Sigmoid colon (tissue), 7 donors: ENCODE measurements around the gene VAV3. TPM values are rescaled to one million over a fixed set of nuclear protein-coding genes. Genes with fewer than 3 reads are reported as not detected.

Experiments
- DNase-seq: peaks from one replicate; pipeline ENCODE4 v3.0.0-alpha.2; 2019
- H3K27ac ChIP-seq, 4 donors: fragments of 200-600 bp; sonication (generic); one replicate each; pipeline ENCODE4 v1.5.1; 2016 to 2019; ENCODE audit warnings: mild to moderate bottlenecking in 1 of 4
- H3K27me3 ChIP-seq, 3 donors: fragments of 200-600 bp; sonication (generic); one replicate each; pipeline ENCODE4 v1.5.1; 2019; ENCODE audit warnings: mild to moderate bottlenecking in 1 of 3
- H3K36me3 ChIP-seq, 4 donors: fragments of 200-600 bp; sonication (generic); one replicate each; pipeline ENCODE4 v1.5.1; 2016 to 2019
- H3K4me1 ChIP-seq, 4 donors: fragments of 200-600 bp; sonication (generic); one replicate each; pipeline ENCODE4 v1.5.1; 2017 to 2019
- H3K4me3 ChIP-seq, 4 donors: fragments of 200-600 bp; sonication (generic); one replicate each; pipeline ENCODE4 v1.5.1; 2017 to 2019; ENCODE audit warnings: mild to moderate bottlenecking in 2 of 4, moderate library complexity in 1 of 4
- H3K9me3 ChIP-seq, 4 donors: fragments of 200-600 bp in 3 of 4; sonication (generic) in 3 of 4; one replicate each; pipeline versions ENCODE4 v1.5.1 to v1.6.1; 2013 to 2019
- CTCF ChIP-seq, 4 experiments: fragments of 450-650 bp in 3 of 4; fragments of 200-600 bp in 1 of 4; IDR thresholded peaks; one replicate each; pipeline ENCODE4 v1.5.1; 2016 to 2019; ENCODE audit warnings: antibody characterized with exemption in 4 of 4, mild to moderate bottlenecking in 3 of 4, moderate library complexity in 2 of 4
- EP300 ChIP-seq, 4 donors: sonication (generic); formaldehyde crosslinking; IDR thresholded peaks; one replicate each; pipeline ENCODE4 v1.6.1; 2017; ENCODE audit warnings: antibody characterized with exemption in 4 of 4
- POLR2A ChIP-seq, 2 donors: fragments of 450-650 bp; IDR thresholded peaks; one replicate each; pipeline ENCODE4 v1.6.1; 2016; ENCODE audit warnings: antibody characterized with exemption in 2 of 2, mild to moderate bottlenecking in 2 of 2, moderate library complexity in 2 of 2
- POLR2AphosphoS5 ChIP-seq, 4 donors: sonication (generic); formaldehyde crosslinking; IDR thresholded peaks; one replicate each; pipeline ENCODE4 v1.6.1; 2017; ENCODE audit warnings: antibody characterized with exemption in 4 of 4
- WGBS, 2 donors: extraction: QIAGEN DNeasy Blood & Tissue Kit; methylation state at CpG; one replicate each; pipeline ENCODE4 v1.1.7; 2013; 5-methylcytosine and 5-hydroxymethylcytosine counted together
- intact Hi-C: fragments of 100-400 bp; cut with DNase I; formaldehyde crosslinking; loops from one replicate; pipeline ENCODE4 v1.15.1; 2023
- polyA plus RNA-seq, 3 donors: library from polyadenylated mRNA; stranded (reverse); fragments of 200-250 nt; gene quantifications; one replicate each; pipeline ENCODE4 v1.2.3, GENCODE V29; 2013
- total RNA-seq, 4 donors: library from RNA; depleted of rRNA; stranded (reverse); fragments of >200 nt; gene quantifications; one replicate each; pipeline ENCODE4 v1.1.0, GENCODE V29; 2016
- donor health status: healthy with polysubstance abuse.
- donor health status: Bipolar disorder and iron deficiency.
- donor health status: healthy.

Gene VAV3
- total and polyA plus RNA-seq, 7 donors, result 3.5 to 72.1 (median 17.3) TPM

GRCh38 chr1:107927820-107928219 is 37.2 kb downstream of the VAV3 start:
- Histone ChIP-seq H3K4me1 (no peaks in the 10 kb centered on the region), H3K4me3 (no peak overlapping the region), H3K36me3 (no peaks in the 10 kb centered on the region), H3K27me3 (no peaks in the 10 kb centered on the region), H3K9me3 (no peaks in the 10 kb centered on the region), H3K27ac (no peak overlapping the region)
- TF ChIP-seq POLR2A (IDR thresholded peaks at IDR 0.05), result no peak
- no peak for TF ChIP-seq POLR2AphosphoS5 (IDR thresholded peaks at IDR 0.05)
- no peak for TF ChIP-seq CTCF (IDR thresholded peaks at IDR 0.05)
- no peak for TF ChIP-seq EP300 (IDR thresholded peaks at IDR 0.05)
- 84 to 86% methylated on average over 2 of the region's 2 CpGs for WGBS, 2 donors
- DNase-seq, result no peak
- intact Hi-C loops, result no loop called here

GRCh38 chr1:107926436-107927080 is 38.4 kb downstream of the VAV3 start:
- no peaks in the 10 kb centered on the region for H3K27me3 ChIP-seq
- H3K36me3 ChIP-seq, result no peaks in the 10 kb centered on the region
- H3K27ac ChIP-seq, result no peak overlapping the region
- H3K9me3 ChIP-seq, result no peaks in the 10 kb centered on the region
- H3K4me1 ChIP-seq, result no peaks in the 10 kb centered on the region
- no peak overlapping the region for H3K4me3 ChIP-seq
- no peak for DNase-seq
- no peak for TF ChIP-seq POLR2AphosphoS5 (IDR thresholded peaks at IDR 0.05)
- 89 to 92% methylated on average over 3 of the region's 3 CpGs for WGBS, 2 donors
- intact Hi-C loops, result no loop called here

- Histone ChIP-seq H3K27ac (no peak overlapping the region), H3K4me1 (no peaks in the 10 kb centered on the region), H3K9me3 (no peaks in the 10 kb centered on the region), H3K36me3 (no peaks in the 10 kb centered on the region), H3K27me3 (no peaks in the 10 kb centered on the region), H3K4me3 (no peak overlapping the region)
- DNase-seq, result no peak
- 84 to 88% methylated on average over 1 of the region's 1 CpG for WGBS, 2 donors
- TF ChIP-seq EP300 (IDR thresholded peaks at IDR 0.05) (no peak), POLR2AphosphoS5 (IDR thresholded peaks at IDR 0.05) (no peak), POLR2A (IDR thresholded peaks at IDR 0.05) (no peak), CTCF (IDR thresholded peaks at IDR 0.05) (no peak)
- intact Hi-C loops, result no loop called here
Observed at GRCh38 chr1:107925565-107925964, 39.4 kb downstream of the VAV3 start.

- Histone ChIP-seq H3K27me3 (no peaks in the 10 kb centered on the region), H3K4me3 (no peak overlapping the region), H3K9me3 (no peaks in the 10 kb centered on the region), H3K36me3 (no peaks in the 10 kb centered on the region), H3K4me1 (no peaks in the 10 kb centered on the region), H3K27ac (no peak overlapping the region)
- DNase-seq, result no peak
- 81 to 84% methylated on average over 6 of the region's 6 CpGs for WGBS, 2 donors
- intact Hi-C loops, result no loop called here
- no peak for TF ChIP-seq POLR2AphosphoS5 (IDR thresholded peaks at IDR 0.05)
Observed at GRCh38 chr1:107920999-107921398, 44.0 kb downstream of the VAV3 start.

GRCh38 chr1:107920561-107920960 is 44.4 kb downstream of the VAV3 start:
- 85 to 90% methylated on average over 1 of the region's 1 CpG for whole genome bisulfite sequencing, 2 donors

More at GRCh38 chr1:107920561-107920960, 44.4 kb downstream of the VAV3 start:
- no peaks in the 10 kb centered on the region for H3K4me1 ChIP-seq
- no peak overlapping the region for H3K27ac ChIP-seq
- H3K9me3 ChIP-seq, result no peaks in the 10 kb centered on the region
- intact Hi-C loops, result no loop called here
- H3K27me3 ChIP-seq, result no peaks in the 10 kb centered on the region
- TF ChIP-seq CTCF (IDR thresholded peaks at IDR 0.05) (no peak), POLR2A (IDR thresholded peaks at IDR 0.05) (no peak), EP300 (IDR thresholded peaks at IDR 0.05) (no peak)
- no peaks in the 10 kb centered on the region for H3K36me3 ChIP-seq
- no peak overlapping the region for H3K4me3 ChIP-seq
- no peak for DNase-seq
